ENCODE results near the gene BBOX1.

BBOX1 gene

DNA sequence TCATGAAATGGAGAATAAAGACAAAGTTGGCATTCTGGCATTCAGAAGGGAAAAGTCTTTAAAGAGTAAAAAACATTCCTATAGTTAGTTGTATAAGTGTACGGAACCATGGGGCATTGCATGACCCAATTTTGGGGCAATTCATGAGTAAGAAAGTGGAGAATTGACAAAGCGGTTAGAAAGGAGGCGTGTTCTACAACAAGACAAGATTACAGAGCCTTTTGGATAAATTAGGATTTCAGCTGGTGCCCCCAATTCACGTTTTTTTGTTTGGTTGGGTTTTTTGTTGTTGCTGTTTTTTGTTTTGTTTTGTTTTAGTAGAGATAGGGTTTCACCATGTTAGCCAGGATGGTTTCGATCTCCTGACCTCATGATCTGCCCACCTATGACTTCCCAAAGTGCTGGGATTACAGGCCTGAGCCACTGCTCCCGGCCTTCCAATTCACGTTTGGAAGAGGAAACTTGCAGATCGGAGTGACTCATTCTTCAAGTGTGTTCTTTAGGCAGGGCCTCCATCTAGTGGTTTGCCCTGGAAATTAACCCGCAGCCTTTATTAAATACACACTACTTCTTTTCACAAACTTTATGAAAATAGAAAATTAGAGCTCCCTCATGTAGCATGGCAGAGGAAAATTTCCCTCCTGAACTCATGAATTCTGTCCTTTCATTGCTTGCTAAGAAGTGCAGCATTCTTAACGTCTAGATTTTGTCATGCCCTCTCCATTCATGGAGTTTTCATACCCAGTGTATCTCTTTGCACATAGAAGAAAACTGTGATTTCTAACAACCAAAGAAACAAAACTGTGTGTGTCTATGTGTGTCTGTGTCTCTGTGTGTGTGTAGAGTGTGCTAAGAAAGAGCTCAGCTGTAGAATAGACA, 118.1 kb downstream of the BBOX1 start:
- ATAC-seq, result peak; percentile 97
- no peak for TF ChIP-seq BACH2 (CRISPR knock-in tag; IDR thresholded peaks at IDR 0.05; ENCODE audit: borderline replicate concordance)

DNA sequence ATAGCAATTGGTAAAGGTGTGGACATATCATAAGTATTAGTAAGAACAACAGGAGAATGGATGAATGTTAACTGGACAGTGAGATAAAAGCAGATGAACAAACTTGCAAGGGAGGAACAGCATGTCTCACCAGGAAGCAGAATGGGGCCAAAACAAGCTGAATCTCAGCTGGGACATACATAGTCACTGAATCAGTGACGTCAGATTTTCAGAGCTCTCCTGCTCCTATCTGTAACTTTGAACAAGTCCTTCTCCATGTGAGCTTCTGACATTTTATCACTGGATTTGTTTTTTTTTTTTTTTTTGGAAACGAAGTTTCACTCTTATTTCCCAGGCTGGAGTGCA, 118.7 kb downstream of the BBOX1 start:
- peak; percentile 21; the same call in 2 of the 3 replicates for ATAC-seq
- TF ChIP-seq ZNF8 (CRISPR knock-in tag; IDR thresholded peaks at IDR 0.05) (no peak), ISL1 (CRISPR knock-in tag; IDR thresholded peaks at IDR 0.05) (no peak), RARB (CRISPR knock-in tag; IDR thresholded peaks at IDR 0.05) (no peak), GLIS3 (CRISPR knock-in tag; IDR thresholded peaks at IDR 0.05) (no peak), TOX (CRISPR knock-in tag; IDR thresholded peaks at IDR 0.05; ENCODE audit: borderline replicate concordance) (no peak)
- TF ChIP-seq, protein P1, sequence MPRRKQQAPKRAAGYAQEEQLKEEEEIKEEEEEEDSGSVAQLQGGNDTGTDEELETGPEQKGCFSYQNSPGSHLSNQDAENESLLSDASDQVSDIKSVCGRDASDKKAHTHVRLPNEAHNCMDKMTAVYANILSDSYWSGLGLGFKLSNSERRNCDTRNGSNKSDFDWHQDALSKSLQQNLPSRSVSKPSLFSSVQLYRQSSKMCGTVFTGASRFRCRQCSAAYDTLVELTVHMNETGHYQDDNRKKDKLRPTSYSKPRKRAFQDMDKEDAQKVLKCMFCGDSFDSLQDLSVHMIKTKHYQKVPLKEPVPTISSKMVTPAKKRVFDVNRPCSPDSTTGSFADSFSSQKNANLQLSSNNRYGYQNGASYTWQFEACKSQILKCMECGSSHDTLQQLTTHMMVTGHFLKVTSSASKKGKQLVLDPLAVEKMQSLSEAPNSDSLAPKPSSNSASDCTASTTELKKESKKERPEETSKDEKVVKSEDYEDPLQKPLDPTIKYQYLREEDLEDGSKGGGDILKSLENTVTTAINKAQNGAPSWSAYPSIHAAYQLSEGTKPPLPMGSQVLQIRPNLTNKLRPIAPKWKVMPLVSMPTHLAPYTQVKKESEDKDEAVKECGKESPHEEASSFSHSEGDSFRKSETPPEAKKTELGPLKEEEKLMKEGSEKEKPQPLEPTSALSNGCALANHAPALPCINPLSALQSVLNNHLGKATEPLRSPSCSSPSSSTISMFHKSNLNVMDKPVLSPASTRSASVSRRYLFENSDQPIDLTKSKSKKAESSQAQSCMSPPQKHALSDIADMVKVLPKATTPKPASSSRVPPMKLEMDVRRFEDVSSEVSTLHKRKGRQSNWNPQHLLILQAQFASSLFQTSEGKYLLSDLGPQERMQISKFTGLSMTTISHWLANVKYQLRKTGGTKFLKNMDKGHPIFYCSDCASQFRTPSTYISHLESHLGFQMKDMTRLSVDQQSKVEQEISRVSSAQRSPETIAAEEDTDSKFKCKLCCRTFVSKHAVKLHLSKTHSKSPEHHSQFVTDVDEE (CRISPR knock-in tag; IDR thresholded peaks at IDR 0.05), result no peak
- TF ChIP-seq, protein P2, sequence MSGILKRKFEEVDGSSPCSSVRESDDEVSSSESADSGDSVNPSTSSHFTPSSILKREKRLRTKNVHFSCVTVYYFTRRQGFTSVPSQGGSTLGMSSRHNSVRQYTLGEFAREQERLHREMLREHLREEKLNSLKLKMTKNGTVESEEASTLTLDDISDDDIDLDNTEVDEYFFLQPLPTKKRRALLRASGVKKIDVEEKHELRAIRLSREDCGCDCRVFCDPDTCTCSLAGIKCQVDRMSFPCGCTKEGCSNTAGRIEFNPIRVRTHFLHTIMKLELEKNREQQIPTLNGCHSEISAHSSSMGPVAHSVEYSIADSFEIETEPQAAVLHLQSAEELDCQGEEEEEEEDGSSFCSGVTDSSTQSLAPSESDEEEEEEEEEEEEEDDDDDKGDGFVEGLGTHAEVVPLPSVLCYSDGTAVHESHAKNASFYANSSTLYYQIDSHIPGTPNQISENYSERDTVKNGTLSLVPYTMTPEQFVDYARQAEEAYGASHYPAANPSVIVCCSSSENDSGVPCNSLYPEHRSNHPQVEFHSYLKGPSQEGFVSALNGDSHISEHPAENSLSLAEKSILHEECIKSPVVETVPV (CRISPR knock-in tag; IDR thresholded peaks at IDR 0.05), result no peak

DNA sequence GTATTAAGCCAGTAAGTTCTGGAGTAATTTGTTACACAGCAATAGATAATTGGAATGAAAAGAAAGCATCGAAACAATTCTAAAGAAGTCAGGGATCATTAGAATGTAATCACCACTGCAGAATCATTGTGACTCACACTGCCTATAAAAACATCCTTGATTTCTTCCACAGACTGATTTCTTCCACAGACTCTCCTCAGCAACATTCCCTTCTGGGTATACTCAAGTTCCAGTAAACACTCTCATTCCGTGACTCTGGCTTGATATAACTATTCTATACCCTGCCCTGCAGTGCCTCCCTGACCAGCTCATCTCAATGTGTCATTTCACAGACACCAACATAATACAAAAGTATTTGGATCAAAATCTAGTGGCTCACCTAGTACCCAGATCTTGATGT, 120.5 kb downstream of the BBOX1 start:
- no peak for TF ChIP-seq ZNF565 (CRISPR knock-in tag; conservative IDR thresholded peaks at IDR 0.05; ENCODE audit: low read depth)
- no peak for TF ChIP-seq ISL1 (CRISPR knock-in tag; IDR thresholded peaks at IDR 0.05)
- TF ChIP-seq ZNF70 (CRISPR knock-in tag; IDR thresholded peaks at IDR 0.05), result no peak
- TF ChIP-seq ESRRG (CRISPR knock-in tag; IDR thresholded peaks at IDR 0.05), result no peak
- no peak for TF ChIP-seq ZFP3 (CRISPR knock-in tag; IDR thresholded peaks at IDR 0.05)
- TF ChIP-seq ZNF8 (CRISPR knock-in tag; IDR thresholded peaks at IDR 0.05), result no peak
- no peak for ATAC-seq

DNA sequence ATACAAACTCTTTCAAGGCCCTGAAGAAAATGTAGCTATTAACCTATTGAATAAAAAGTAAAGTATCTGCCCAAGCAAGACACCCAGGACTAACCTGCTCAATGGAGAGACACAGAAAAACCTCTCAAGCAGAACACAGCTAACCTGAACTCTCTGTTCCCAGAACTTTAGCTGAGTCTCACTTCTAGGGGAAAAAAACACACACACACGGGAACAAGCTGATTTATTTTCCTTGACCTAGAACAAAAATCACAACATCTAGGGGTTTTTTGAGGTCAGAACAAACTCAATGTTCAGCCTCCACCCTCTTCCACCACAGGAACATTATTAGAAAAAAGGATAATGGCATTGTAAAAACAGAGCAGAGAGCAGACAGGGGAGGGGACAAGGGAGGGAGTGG, 121.6 kb downstream of the BBOX1 start:
- no peak for ATAC-seq
- TF ChIP-seq GLIS3 (CRISPR knock-in tag; IDR thresholded peaks at IDR 0.05), result no peak
- no peak for TF ChIP-seq PPARA (CRISPR knock-in tag; IDR thresholded peaks at IDR 0.05; ENCODE audit: borderline replicate concordance)
- no peak for TF ChIP-seq TOX (CRISPR knock-in tag; IDR thresholded peaks at IDR 0.05; ENCODE audit: borderline replicate concordance)
- no peak for TF ChIP-seq SNAI2 (CRISPR knock-in tag; IDR thresholded peaks at IDR 0.05)
- no peak for TF ChIP-seq ZNF70 (CRISPR knock-in tag; IDR thresholded peaks at IDR 0.05)
- no peak for TF ChIP-seq ARNTL (CRISPR knock-in tag; IDR thresholded peaks at IDR 0.05; ENCODE audit: borderline replicate concordance, low read depth)
- TF ChIP-seq ESRRG (CRISPR knock-in tag; IDR thresholded peaks at IDR 0.05), result no peak
- no peak for TF ChIP-seq ZNF565 (CRISPR knock-in tag; conservative IDR thresholded peaks at IDR 0.05; ENCODE audit: low read depth)
- TF ChIP-seq, protein P3, sequence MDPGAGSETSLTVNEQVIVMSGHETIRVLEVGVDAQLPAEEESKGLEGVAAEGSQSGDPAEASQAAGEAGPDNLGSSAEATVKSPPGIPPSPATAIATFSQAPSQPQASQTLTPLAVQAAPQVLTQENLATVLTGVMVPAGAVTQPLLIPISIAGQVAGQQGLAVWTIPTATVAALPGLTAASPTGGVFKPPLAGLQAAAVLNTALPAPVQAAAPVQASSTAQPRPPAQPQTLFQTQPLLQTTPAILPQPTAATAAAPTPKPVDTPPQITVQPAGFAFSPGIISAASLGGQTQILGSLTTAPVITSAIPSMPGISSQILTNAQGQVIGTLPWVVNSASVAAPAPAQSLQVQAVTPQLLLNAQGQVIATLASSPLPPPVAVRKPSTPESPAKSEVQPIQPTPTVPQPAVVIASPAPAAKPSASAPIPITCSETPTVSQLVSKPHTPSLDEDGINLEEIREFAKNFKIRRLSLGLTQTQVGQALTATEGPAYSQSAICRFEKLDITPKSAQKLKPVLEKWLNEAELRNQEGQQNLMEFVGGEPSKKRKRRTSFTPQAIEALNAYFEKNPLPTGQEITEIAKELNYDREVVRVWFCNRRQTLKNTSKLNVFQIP (CRISPR knock-in tag; IDR thresholded peaks at IDR 0.05; ENCODE audit: borderline replicate concordance, low read depth), result no peak
- TF ChIP-seq, protein P4, sequence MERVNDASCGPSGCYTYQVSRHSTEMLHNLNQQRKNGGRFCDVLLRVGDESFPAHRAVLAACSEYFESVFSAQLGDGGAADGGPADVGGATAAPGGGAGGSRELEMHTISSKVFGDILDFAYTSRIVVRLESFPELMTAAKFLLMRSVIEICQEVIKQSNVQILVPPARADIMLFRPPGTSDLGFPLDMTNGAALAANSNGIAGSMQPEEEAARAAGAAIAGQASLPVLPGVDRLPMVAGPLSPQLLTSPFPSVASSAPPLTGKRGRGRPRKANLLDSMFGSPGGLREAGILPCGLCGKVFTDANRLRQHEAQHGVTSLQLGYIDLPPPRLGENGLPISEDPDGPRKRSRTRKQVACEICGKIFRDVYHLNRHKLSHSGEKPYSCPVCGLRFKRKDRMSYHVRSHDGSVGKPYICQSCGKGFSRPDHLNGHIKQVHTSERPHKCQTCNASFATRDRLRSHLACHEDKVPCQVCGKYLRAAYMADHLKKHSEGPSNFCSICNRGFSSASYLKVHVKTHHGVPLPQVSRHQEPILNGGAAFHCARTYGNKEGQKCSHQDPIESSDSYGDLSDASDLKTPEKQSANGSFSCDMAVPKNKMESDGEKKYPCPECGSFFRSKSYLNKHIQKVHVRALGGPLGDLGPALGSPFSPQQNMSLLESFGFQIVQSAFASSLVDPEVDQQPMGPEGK (CRISPR knock-in tag; IDR thresholded peaks at IDR 0.05; ENCODE audit: borderline replicate concordance), result no peak
- TF ChIP-seq, protein P1 (CRISPR knock-in tag; IDR thresholded peaks at IDR 0.05), result no peak
- TF ChIP-seq ZC3H10 (CRISPR knock-in tag; IDR thresholded peaks at IDR 0.05), result no peak
- no peak for TF ChIP-seq ZFP30 (CRISPR knock-in tag; IDR thresholded peaks at IDR 0.05)
- TF ChIP-seq OSR1 (CRISPR knock-in tag; IDR thresholded peaks at IDR 0.05), result no peak
- TF ChIP-seq BACH2 (CRISPR knock-in tag; IDR thresholded peaks at IDR 0.05; ENCODE audit: borderline replicate concordance), result no peak
- TF ChIP-seq ISL1 (CRISPR knock-in tag; IDR thresholded peaks at IDR 0.05), result no peak
- TF ChIP-seq ZFP3 (CRISPR knock-in tag; IDR thresholded peaks at IDR 0.05), result no peak
- TF ChIP-seq, protein P5, sequence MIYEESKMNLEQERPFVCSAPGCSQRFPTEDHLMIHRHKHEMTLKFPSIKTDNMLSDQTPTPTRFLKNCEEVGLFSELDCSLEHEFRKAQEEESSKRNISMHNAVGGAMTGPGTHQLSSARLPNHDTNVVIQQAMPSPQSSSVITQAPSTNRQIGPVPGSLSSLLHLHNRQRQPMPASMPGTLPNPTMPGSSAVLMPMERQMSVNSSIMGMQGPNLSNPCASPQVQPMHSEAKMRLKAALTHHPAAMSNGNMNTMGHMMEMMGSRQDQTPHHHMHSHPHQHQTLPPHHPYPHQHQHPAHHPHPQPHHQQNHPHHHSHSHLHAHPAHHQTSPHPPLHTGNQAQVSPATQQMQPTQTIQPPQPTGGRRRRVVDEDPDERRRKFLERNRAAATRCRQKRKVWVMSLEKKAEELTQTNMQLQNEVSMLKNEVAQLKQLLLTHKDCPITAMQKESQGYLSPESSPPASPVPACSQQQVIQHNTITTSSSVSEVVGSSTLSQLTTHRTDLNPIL (CRISPR knock-in tag; IDR thresholded peaks at IDR 0.05; ENCODE audit: low read depth), result no peak
